GM12892 (cell line): ENCODE measurements around the gene STMN3.

ENCODE experiments used
- POLR2A ChIP-seq: IDR thresholded peaks from 2 replicates; pipeline ENCODE4 v1.6.1; 2011; ENCODE audit warnings: low read depth, low read length, control low read depth
- POLR2AphosphoS5 ChIP-seq: IDR thresholded peaks from 2 replicates; pipeline ENCODE4 v1.6.1; 2011; ENCODE audit warnings: low read depth, low read length, control low read depth
- TAF1 ChIP-seq: IDR thresholded peaks from 2 replicates; pipeline ENCODE4 v1.6.1; 2011; ENCODE audit warnings: low read depth, mild to moderate bottlenecking, control low read depth, low read length, borderline replicate concordance

DNA sequence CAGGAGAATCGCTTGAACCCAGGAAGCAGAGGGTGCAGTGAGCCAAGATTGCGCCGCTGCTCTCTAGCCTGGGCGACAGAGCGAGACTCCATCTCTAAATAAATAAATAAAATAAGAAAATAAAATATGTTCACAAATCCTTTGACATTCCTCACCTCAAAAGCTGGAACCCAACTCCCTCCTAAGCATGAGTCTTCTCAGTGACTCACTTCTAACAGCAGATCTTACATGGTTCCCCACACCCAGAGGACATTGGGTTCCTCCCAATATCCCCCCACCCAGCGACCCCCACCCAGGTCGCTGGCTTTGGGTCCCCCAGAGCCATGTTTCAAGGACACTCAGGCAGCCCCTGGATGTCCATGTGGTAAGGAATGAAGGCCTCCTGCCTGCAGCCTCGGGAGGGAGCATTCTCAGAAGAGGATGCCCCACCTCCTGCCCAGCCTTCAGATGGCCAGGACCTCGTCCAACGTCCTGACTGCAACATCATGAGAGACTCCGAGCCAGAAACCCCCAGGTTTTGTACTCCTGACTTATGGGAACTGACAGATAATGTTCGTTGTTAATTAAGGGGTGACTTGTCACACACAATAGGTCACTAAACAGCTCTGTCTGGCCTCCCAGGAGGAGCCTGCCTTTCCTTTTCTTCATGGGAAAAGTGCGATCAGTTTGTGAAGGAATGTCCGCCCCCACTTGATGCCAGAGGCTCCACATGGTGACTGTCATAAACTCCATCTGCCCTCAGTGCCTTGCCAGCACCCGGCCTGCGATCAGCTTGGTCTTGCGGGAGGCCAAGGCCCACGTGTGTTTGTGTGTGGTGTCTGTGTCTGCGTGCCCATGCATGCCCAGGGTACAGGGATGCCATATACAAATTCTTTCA is 16.2 kb downstream of the STMN3 start:
- TF ChIP-seq POLR2A (no peak), POLR2AphosphoS5 (no peak), TAF1 (no peak)
